Activated CD4-positive, CD25-positive, alpha-beta regulatory T cell (primary cell): ENCODE measurements around the gene MCF2L2.
"Not testable (repeated sequence)": the region's sequence is repeated elsewhere in the genome, so short reads cannot be mapped to it uniquely, and the experiment has no call there.

Experiments
- DNase-seq, 4 experiments: peaks; one replicate each; lab custom pipeline; 2025; lab: John Stamatoyannopoulos, UW

The MCF2L2 gene

GRCh38 chr3:183444748-183445147 lies 16.3 kb upstream of the MCF2L2 start:
- no peak for DNase-seq

GRCh38 chr3:183443395-183444385 lies 15.3 kb upstream of the MCF2L2 start:
- DNase-seq: no peak

- no peak for DNase-seq
Measured at GRCh38 chr3:183442994-183443393, 14.6 kb upstream of the MCF2L2 start.

- DNase-seq: not testable (repeated sequence)
Measured at GRCh38 chr3:183440521-183440920, 12.1 kb upstream of the MCF2L2 start.

GRCh38 chr3:183439515-183439914 lies 11.1 kb upstream of the MCF2L2 start:
- DNase-seq: no peak

GRCh38 chr3:183438735-183439134 lies 10.3 kb upstream of the MCF2L2 start:
- no peak for DNase-seq

- DNase-seq: no peak
Measured at GRCh38 chr3:183437666-183438564, 9.5 kb upstream of the MCF2L2 start.

GRCh38 chr3:183437061-183437460 lies 8.6 kb upstream of the MCF2L2 start:
- no peak for DNase-seq

- no peak for DNase-seq
Measured at GRCh38 chr3:183435661-183436060, 7.2 kb upstream of the MCF2L2 start.

- DNase-seq: no peak
Measured at GRCh38 chr3:183434992-183435391, 6.6 kb upstream of the MCF2L2 start.

- DNase-seq: no peak
Measured at GRCh38 chr3:183434503-183434902, 6.1 kb upstream of the MCF2L2 start.

- no peak for DNase-seq
Measured at GRCh38 chr3:183430325-183430957, 2.0 kb upstream of the MCF2L2 start.

GRCh38 chr3:183427876-183428446 lies 458 bp downstream of the MCF2L2 start:
- peak in 1 of 4 experiments; percentile 8 for DNase-seq

- no peak for DNase-seq
Measured at GRCh38 chr3:183427196-183427875, 1.1 kb downstream of the MCF2L2 start.

GRCh38 chr3:183418807-183419206 lies 9.6 kb downstream of the MCF2L2 start:
- not testable (repeated sequence) for DNase-seq

GRCh38 chr3:183411216-183411922 lies 17.1 kb downstream of the MCF2L2 start:
- DNase-seq: no peak

GRCh38 chr3:183410759-183411158 lies 17.7 kb downstream of the MCF2L2 start:
- no peak for DNase-seq

GRCh38 chr3:183410280-183410679 lies 18.1 kb downstream of the MCF2L2 start:
- no peak for DNase-seq

GRCh38 chr3:183409219-183409618 lies 19.2 kb downstream of the MCF2L2 start:
- no peak for DNase-seq

- no peak for DNase-seq
Measured at GRCh38 chr3:183401678-183402077, 26.7 kb downstream of the MCF2L2 start.

GRCh38 chr3:183400352-183400751 lies 28.1 kb downstream of the MCF2L2 start:
- DNase-seq: no peak
